Trophoblast cell (in vitro differentiated cells and primary cell): Measurements from ENCODE around the gene FAR1.

Experiments used
- DNase-seq, 2 donors: peaks; one replicate each; pipeline ENCODE4 v3.0.0-alpha.2; 2016
- H2AFZ ChIP-seq: 2 replicates; pipeline ENCODE4 v1.6.1; 2013; ENCODE audit warnings: low read length, moderate library complexity, mild to moderate bottlenecking; ENCODE audit not compliant: insufficient read depth, poor library complexity
- H2AK5ac ChIP-seq: 2 replicates; pipeline ENCODE4 v1.6.1; 2013; ENCODE audit warnings: mild to moderate bottlenecking, low read length
- H2BK120ac ChIP-seq: 2 replicates; pipeline ENCODE4 v1.6.1; 2013; ENCODE audit warnings: low read length, mild to moderate bottlenecking, moderate library complexity; ENCODE audit not compliant: insufficient read depth, poor library complexity
- H2BK12ac ChIP-seq: 2 replicates; pipeline ENCODE4 v1.6.1; 2013; ENCODE audit warnings: mild to moderate bottlenecking, low read length, moderate library complexity
- H2BK5ac ChIP-seq: 2 replicates; pipeline ENCODE4 v1.6.1; 2013; ENCODE audit warnings: low read length, low read depth, moderate library complexity, mild to moderate bottlenecking; ENCODE audit not compliant: poor library complexity
- H3K14ac ChIP-seq: 2 replicates; pipeline ENCODE4 v1.6.1; 2013; ENCODE audit warnings: mild to moderate bottlenecking, low read length
- H3K18ac ChIP-seq: 2 replicates; pipeline ENCODE4 v1.6.1; 2013; ENCODE audit warnings: mild to moderate bottlenecking, low read length
- H3K23ac ChIP-seq: 2 replicates; pipeline ENCODE4 v1.6.1; 2013; ENCODE audit warnings: low read length
- H3K27ac ChIP-seq: 2 replicates; pipeline ENCODE4 v1.5.1; 2013; ENCODE audit warnings: low read depth, mild to moderate bottlenecking, inconsistent platforms, low read length, moderate library complexity
- H3K27me3 ChIP-seq: 2 replicates; pipeline ENCODE4 v1.6.1; 2013; ENCODE audit warnings: inconsistent platforms, mild to moderate bottlenecking, low read length, moderate library complexity; ENCODE audit not compliant: insufficient read depth
- H3K36me3 ChIP-seq, 2 experiments: 1 replicate in 1 of 2; 2 replicates in 1 of 2; pipeline ENCODE4 v1.6.1; 2013; ENCODE audit warnings: low read length in 2 of 2, mild to moderate bottlenecking in 2 of 2, moderate library complexity in 1 of 2; ENCODE audit not compliant: insufficient read depth in 2 of 2, control insufficient read depth in 1 of 2
- H3K4ac ChIP-seq: 2 replicates; pipeline ENCODE4 v1.6.1; 2013; ENCODE audit warnings: low read depth, mild to moderate bottlenecking, low read length, moderate library complexity
- H3K4me1 ChIP-seq, 2 experiments: 1 replicate in 1 of 2; 2 replicates in 1 of 2; pipeline ENCODE4 v1.6.1; 2013; ENCODE audit warnings: low read length in 2 of 2, mild to moderate bottlenecking in 2 of 2, moderate library complexity in 1 of 2; ENCODE audit not compliant: insufficient read depth in 2 of 2, control insufficient read depth in 1 of 2
- H3K4me2 ChIP-seq: 2 replicates; pipeline ENCODE4 v1.6.1; 2013; ENCODE audit warnings: inconsistent platforms, mild to moderate bottlenecking, low read length, moderate library complexity
- H3K4me3 ChIP-seq: 2 replicates; pipeline ENCODE4 v1.5.1; 2013; ENCODE audit warnings: mild to moderate bottlenecking, low read depth, low read length, inconsistent platforms
- H3K79me1 ChIP-seq: one replicate; pipeline ENCODE4 v1.6.1; 2013; ENCODE audit warnings: low read length
- H3K79me2 ChIP-seq: 2 replicates; pipeline ENCODE4 v1.6.1; 2013; ENCODE audit warnings: low read length, mild to moderate bottlenecking; ENCODE audit not compliant: control insufficient read depth, insufficient read depth, poor library complexity
- H3K9ac ChIP-seq: 2 replicates; pipeline ENCODE4 v1.6.1; 2013; ENCODE audit warnings: mild to moderate bottlenecking, low read length
- H3K9me3 ChIP-seq: 2 replicates; pipeline ENCODE4 v1.6.1; 2013; ENCODE audit warnings: low read depth, mild to moderate bottlenecking, control low read depth, inconsistent platforms, low read length; ENCODE audit not compliant: insufficient read depth
- H4K12ac ChIP-seq: 2 replicates; pipeline ENCODE4 v1.6.1; 2013; ENCODE audit warnings: low read depth, mild to moderate bottlenecking, low read length, moderate library complexity
- H4K8ac ChIP-seq: 2 replicates; pipeline ENCODE4 v1.6.1; 2013; ENCODE audit warnings: low read depth, mild to moderate bottlenecking, low read length, moderate library complexity
- H4K91ac ChIP-seq: one replicate; pipeline ENCODE4 v1.6.1; 2013; ENCODE audit warnings: low read depth, mild to moderate bottlenecking, low read length, moderate library complexity
- WGBS: extraction: QIAGEN DNeasy Blood & Tissue Kit; methylation state at CpG from one replicate; pipeline ENCODE4 v1.1.7; 2013; ENCODE audit warnings: missing lambda C conversion rate; ENCODE audit not compliant: insufficient read length, insufficient coverage; ENCODE audit errors: extremely low coverage; 5-methylcytosine and 5-hydroxymethylcytosine counted together

FAR1 gene

DNA sequence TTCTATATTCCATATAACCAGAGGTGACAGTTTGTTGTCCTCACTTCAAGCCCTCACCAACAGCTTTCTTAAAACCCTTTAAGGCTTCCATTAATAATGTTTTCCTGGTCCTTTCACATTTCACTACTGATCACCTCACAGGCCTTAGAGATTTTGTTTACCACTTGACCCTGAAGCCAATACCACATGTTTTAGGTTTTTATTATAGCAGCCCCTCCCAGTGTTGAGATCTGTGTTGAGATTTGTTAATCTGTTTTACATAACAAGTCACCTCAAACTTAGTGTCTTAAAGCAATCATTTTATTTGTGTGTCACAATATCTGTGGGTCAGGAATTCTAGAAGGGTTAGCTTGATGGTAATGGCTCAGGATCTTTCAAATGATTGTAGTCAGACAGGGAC is 49.9 kb downstream of the FAR1 start:
- Histone ChIP-seq H3K23ac (no peak overlapping the region), H3K4me3 (no peak overlapping the region), H2BK5ac (no peak overlapping the region), H3K27me3 (no peaks in the 10 kb centered on the region), H3K79me1 (no peaks in the 10 kb centered on the region), H2BK12ac (no peak overlapping the region), H2BK120ac (no peak overlapping the region), H3K4ac (no peak overlapping the region), H4K91ac (no peak overlapping the region), H3K27ac (no peak overlapping the region), H3K4me1 (peaks cover 2 to 4% of the 10 kb centered on the region in 2 experiments), H3K4me2 (no peak overlapping the region), H2AFZ (no peak overlapping the region), H3K18ac (no peak overlapping the region), H4K8ac (no peak overlapping the region), H3K36me3 (peaks cover 1 to 8% of the 10 kb centered on the region in 2 experiments), H3K14ac (no peak overlapping the region), H2AK5ac (no peak overlapping the region), H3K79me2 (no peaks in the 10 kb centered on the region), H3K9ac (no peak overlapping the region), H3K9me3 (no peaks in the 10 kb centered on the region), H4K12ac (no peak overlapping the region)
- DNase-seq = no peak

DNA sequence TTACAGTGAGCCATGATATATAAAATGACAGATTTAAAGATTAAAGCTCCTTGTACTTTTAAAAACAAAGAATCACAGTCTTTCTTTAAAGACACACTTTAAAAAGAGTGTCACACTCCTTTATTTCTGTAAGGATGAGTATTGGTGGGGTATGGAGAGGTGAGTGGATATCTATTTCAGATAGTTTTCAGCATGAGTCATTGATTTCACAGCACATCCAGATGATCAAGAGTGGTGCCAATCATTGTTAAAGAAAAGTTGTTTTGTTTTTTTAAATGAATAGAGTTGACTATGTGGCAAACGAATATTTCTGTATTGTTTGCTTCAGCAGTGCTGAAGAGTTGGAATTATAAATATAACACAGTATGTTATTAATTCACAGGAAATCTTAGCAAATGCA is 52.5 kb downstream of the FAR1 start:
- no peak overlapping the region for H4K8ac ChIP-seq
- no peak overlapping the region for H4K12ac ChIP-seq
- H2BK120ac ChIP-seq = no peak overlapping the region
- no peaks in the 10 kb centered on the region for H3K79me2 ChIP-seq
- H3K79me1 ChIP-seq = no peaks in the 10 kb centered on the region
- H2BK12ac ChIP-seq = no peak overlapping the region
- H3K4me2 ChIP-seq = no peak overlapping the region
- H2AFZ ChIP-seq = no peak overlapping the region
- H3K18ac ChIP-seq = no peak overlapping the region
- no peak overlapping the region for H4K91ac ChIP-seq
- WGBS = no CpG with 5 or more reads among the region's 1 CpG
- no peak for DNase-seq
- H3K14ac ChIP-seq = no peak overlapping the region
- H3K9ac ChIP-seq = no peak overlapping the region
- peaks cover 4 to 8% of the 10 kb centered on the region in 2 experiments for H3K36me3 ChIP-seq
- no peaks in the 10 kb centered on the region for H3K9me3 ChIP-seq
- no peak overlapping the region for H3K4ac ChIP-seq
- H3K27me3 ChIP-seq = no peaks in the 10 kb centered on the region
- H3K4me3 ChIP-seq = no peak overlapping the region
- no peak overlapping the region for H3K23ac ChIP-seq
- H3K27ac ChIP-seq = no peak overlapping the region
- H3K4me1 ChIP-seq = peaks cover 2 to 4% of the 10 kb centered on the region in 2 experiments
- H2AK5ac ChIP-seq = no peak overlapping the region
- H2BK5ac ChIP-seq = no peak overlapping the region

DNA sequence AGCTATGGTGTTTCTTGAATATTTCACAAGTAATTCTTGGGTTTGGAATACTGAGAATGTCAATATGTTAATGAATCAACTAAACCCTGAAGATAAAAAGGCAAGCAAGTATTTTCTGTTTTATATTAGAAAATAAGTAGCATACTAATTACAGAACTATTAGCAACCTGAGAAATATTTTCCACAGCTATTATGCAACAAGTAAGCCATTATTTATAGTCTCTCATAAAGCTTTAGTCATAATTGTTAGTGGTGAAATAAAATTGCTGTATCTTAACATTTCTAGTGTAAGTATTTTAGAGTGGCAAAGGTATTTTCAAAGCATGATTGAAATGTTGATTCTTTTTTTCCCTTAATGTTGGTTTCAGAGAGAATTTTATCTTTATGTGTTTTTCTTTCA is 53.3 kb downstream of the FAR1 start:
- Histone ChIP-seq H3K27me3 (no peaks in the 10 kb centered on the region), H3K36me3 (peaks cover 4 to 8% of the 10 kb centered on the region in 2 experiments), H3K23ac (no peak overlapping the region), H3K4me1 (peaks cover 2 to 4% of the 10 kb centered on the region in 2 experiments), H3K79me1 (no peaks in the 10 kb centered on the region), H3K14ac (no peak overlapping the region), H4K91ac (no peak overlapping the region), H2BK120ac (no peak overlapping the region), H3K4me2 (no peak overlapping the region), H3K4me3 (no peak overlapping the region), H3K9ac (no peak overlapping the region), H2BK5ac (no peak overlapping the region), H2BK12ac (no peak overlapping the region), H3K79me2 (no peaks in the 10 kb centered on the region), H3K27ac (no peak overlapping the region), H2AK5ac (no peak overlapping the region), H4K12ac (no peak overlapping the region), H3K18ac (no peak overlapping the region), H3K9me3 (no peaks in the 10 kb centered on the region), H3K4ac (no peak overlapping the region), H2AFZ (no peak overlapping the region), H4K8ac (no peak overlapping the region)
- DNase-seq = peak in 1 of 2 donors; percentile 13

DNA sequence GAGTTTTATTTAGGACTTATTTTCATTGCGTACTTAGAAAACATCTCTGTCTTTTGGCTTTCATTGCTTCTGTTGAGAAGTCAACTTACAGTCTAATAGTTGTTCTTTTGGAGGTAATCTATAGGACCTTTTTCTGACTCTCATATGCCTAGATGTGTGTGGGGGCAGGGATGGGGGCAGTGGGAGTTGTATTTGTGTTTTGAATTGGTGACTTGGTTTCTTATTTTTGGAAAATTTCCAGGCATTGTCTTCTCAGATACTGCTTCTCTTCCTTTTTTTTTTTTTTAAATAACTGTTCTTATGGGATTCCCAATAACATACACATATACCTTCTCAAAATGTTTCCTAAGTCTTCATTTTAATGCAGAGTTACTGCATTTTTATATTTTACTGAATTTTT is 58.0 kb downstream of the FAR1 start:
- Histone ChIP-seq H3K4me3 (no peak overlapping the region), H3K4ac (no peak overlapping the region), H4K8ac (no peak overlapping the region), H2BK5ac (no peak overlapping the region), H3K23ac (no peak overlapping the region), H3K27ac (no peak overlapping the region), H3K4me1 (no peaks in the 10 kb centered on the region), H2BK12ac (no peak overlapping the region), H3K9ac (no peak overlapping the region), H3K36me3 (peaks cover 4% of the 10 kb centered on the region in 2 experiments), H3K18ac (no peak overlapping the region), H3K9me3 (no peaks in the 10 kb centered on the region), H2AFZ (no peak overlapping the region), H3K79me1 (no peaks in the 10 kb centered on the region), H3K4me2 (no peak overlapping the region), H4K12ac (no peak overlapping the region), H4K91ac (no peak overlapping the region), H3K79me2 (no peaks in the 10 kb centered on the region), H2BK120ac (no peak overlapping the region), H2AK5ac (no peak overlapping the region), H3K27me3 (no peaks in the 10 kb centered on the region), H3K14ac (no peak overlapping the region)
- no peak for DNase-seq
- no CpG with 5 or more reads among the region's 1 CpG for WGBS

DNA sequence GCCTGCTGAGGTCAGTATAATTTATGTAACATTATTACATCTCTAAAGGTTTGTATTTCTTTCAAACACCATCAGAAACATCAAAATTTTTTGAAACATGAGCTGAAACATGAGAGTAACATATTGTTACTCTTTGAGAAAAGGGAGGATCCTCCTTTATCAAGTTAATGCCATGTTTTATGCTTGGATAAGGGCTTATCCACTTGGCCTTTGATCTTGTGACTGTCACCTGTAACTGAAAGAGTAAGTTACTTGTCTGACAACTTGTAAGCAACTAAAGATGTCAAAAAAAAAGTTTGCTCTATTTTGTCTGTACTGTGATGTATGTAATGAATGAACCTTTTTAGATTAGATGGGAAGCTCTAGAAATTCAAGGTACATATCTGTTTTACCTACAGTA is 59.6 kb downstream of the FAR1 start:
- Histone ChIP-seq H3K4ac (no peak overlapping the region), H3K14ac (no peak overlapping the region), H2BK120ac (no peak overlapping the region), H2BK12ac (no peak overlapping the region), H2AK5ac (no peak overlapping the region), H3K79me1 (no peaks in the 10 kb centered on the region), H3K79me2 (no peaks in the 10 kb centered on the region), H3K36me3 (peaks cover under 1 to 3% of the 10 kb centered on the region in 2 experiments), H3K27me3 (no peaks in the 10 kb centered on the region), H3K9me3 (no peaks in the 10 kb centered on the region), H3K18ac (no peak overlapping the region), H3K27ac (no peak overlapping the region), H2BK5ac (no peak overlapping the region), H4K8ac (no peak overlapping the region), H3K23ac (no peak overlapping the region), H4K12ac (no peak overlapping the region), H3K4me1 (no peaks in the 10 kb centered on the region), H3K4me2 (no peak overlapping the region), H4K91ac (no peak overlapping the region), H3K9ac (no peak overlapping the region), H3K4me3 (no peak overlapping the region), H2AFZ (no peak overlapping the region)
- no peak for DNase-seq
